ENCODE measurements around the gene CFAP54.

- no peak for TF ChIP-seq TAF1 (IDR thresholded peaks at IDR 0.05; ENCODE audit: borderline replicate concordance, low read depth, low read length)
- TF ChIP-seq POLR2A (IDR thresholded peaks at IDR 0.05; ENCODE audit: low read depth, low read length), result no peak
Measured at GRCh38 chr12:96513681-96514080, 24.3 kb downstream of the CFAP54 start.
